Islet of Langerhans (tissue), 1 donor: ENCODE data around the gene SLC29A3.
"Not testable (repeated sequence)": the region's sequence is repeated elsewhere in the genome, so short reads cannot be mapped to it uniquely, and the experiment has no call there.

Experiments used
- FAIRE-seq: peaks from one replicate; lab custom pipeline; 2011; peaks lifted over from hg19 to GRCh38; lab: Jason Lieb, UNC

The SLC29A3 gene

DNA sequence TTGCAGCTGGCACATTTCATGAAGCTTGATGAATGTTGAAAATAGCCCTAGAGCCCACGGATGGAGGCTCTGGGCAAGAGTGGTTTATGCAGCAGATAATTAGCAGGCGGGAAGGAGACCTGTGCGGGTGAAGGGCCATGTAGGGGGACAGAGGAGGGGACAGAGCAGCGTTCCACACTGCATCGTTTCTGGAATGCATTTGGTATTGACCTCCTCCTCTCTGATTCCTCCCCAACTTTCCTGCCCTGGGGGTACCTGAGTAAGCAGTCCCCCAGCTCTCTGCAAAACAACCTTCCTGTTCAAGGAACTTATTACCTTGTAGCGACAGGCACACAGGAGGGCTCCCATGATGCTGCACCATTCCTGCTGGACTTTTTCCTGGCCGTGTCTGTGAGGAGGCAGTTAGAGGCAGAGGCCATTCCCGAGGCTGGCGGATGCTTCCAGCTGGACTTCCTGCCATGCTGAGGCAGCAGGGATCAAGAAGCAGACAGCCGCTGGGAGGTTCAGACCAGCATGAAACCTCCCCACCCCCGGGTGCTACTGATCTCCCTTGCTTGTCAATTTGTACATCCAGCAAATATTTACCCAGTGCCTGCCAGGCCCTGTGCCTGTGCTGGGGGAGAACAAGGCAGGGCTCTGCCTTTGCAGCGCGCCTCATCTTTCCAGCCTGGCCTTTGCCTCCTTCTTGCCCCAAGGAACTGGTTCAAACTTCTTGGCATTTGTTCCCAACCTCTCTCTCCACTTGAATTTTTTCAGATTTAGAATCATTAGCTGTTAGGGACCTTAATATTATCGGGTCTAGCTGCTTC lies 28.7 kb downstream of the SLC29A3 start:
- FAIRE-seq = no peak

DNA sequence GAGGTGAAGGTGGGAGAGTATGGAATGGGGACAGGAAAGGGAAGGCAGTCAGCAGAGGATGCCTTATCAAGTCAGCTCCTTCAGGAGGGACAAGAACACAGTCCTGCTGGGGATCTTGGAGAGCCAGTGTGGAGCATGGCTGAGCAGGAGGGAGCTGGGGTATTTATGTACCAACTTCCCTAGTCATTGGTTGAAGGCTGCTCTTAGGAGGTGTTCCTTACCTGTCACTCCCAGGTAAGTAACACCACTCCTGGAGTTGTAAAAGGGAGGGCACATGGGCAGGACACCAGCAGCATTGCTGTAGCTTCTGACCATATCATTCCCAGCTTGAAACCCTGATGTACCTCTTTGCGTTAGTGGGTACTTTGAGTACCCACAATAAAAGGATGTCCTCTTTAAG lies 29.8 kb downstream of the SLC29A3 start:
- FAIRE-seq = no peak

DNA sequence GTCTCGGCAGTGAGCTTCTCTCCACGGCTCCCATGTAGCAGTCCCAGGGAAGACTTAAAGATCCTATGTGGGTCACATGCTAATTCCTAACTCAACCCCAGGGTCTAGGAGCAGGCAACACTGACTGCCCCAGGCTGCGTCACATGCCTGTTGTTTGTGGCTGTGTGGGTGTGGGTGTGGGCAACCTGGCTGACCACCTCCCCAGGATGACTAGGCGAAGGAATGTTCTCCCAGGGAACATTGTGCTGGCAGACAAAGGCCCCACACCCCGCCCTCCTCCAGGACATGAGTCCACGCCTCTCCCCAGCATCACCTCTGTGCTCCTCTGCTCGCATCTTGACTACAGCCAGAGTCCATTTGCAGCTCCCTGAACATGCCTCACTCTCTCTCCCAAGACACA lies 30.3 kb downstream of the SLC29A3 start:
- FAIRE-seq = no peak

DNA sequence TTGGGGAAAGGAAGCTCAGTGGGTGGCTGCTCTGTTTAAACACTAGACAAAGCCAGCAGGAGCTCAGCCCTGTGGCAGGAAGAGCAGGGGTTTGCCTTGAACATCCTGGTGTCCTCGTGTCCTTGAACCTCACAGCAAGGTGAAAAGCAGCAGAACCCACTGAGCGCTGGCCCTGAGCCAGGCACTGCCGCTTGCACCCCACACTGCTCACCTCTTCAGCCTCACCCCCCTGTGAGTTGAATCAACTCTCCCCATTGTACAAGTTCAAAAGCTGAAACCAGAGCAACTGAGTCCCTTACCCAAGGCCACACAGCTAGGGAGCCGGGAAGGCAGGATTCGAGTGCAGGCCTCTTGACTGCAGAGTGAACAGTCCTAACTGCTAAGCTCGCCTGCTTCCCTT lies 32.0 kb downstream of the SLC29A3 start:
- no peak for FAIRE-seq

DNA sequence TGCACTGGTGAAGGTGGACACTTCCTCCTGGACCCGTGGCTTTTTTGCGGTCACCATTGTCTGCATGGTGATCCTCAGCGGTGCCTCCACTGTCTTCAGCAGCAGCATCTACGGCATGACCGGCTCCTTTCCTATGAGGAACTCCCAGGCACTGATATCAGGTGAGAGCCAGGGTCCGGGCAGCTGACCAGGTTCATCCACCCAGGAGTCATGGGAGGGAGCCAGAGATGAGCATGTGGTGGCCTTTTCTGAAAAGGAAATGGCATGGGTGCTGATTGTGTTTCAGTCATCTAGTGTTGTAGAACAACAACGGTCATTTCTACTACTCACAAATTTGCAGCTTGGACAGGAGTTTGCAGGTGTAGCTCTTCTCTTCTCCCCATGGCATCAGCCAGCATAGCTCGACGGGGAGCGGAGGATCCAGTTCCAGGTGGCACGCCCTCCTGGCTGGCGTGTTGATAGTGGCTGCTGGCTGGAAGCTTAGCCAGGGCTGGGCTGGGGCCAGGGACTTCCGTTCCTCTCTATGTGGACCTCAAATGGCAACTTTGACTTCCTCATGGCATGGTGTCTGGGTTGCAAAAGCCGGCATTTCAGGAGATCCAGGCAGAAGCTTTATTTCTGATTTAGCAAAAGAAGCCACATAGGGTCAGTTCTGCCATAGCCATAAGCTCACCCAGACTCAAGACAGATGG lies 32.7 kb downstream of the SLC29A3 start:
- no peak for FAIRE-seq

DNA sequence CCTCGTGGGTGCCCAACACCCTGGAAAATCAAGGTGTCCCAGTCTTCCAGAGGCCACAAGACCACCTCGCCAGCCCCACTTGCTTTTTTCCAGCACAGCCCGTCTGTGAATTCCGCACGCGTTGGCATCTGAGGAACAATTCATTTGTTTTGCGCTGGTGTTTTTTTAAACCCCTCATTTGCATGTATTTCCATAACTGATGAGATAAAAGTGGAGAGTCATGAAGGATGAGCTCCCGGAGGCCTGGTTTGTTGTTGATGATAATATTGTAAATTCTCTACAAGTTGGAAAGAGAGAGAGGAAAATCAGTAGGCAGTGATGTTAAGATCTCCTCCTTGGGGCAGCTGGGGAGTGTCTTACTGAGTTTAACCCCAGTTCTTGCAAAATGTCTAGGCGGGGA lies 34.6 kb downstream of the SLC29A3 start:
- FAIRE-seq = no peak

DNA sequence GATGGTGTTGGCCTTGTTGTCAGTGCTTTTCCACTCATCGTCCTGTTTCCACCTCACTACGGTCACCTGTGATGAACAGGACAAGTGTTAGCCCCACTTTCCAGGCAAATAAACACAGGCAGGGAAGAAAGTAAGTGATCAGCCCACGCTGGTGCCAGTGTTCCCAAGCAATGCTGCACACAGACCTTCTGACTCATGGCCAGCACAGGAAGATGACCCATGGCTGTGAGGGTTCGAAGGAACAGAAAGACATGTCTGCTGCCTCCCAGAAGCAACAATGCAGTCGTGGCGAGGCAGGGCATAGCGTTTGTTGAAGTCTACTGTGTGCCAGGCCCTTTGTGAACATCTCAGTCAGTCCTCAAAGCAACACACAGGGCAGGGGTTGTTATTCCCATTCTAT lies 35.7 kb downstream of the SLC29A3 start:
- FAIRE-seq = no peak

DNA sequence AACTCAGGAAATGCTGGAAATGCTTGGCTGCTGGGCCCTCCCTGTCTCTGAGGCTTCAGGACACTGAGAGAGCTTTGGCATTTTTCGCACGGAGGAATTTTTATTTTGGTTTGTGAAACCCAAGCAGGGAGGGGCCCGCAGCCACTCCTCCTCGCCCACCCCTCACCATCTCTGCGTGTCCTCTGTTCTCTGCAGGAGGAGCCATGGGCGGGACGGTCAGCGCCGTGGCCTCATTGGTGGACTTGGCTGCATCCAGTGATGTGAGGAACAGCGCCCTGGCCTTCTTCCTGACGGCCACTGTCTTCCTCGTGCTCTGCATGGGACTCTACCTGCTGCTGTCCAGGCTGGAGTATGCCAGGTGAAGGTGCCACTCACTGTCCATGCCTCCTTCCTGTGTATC lies 36.8 kb downstream of the SLC29A3 start:
- FAIRE-seq = no peak

DNA sequence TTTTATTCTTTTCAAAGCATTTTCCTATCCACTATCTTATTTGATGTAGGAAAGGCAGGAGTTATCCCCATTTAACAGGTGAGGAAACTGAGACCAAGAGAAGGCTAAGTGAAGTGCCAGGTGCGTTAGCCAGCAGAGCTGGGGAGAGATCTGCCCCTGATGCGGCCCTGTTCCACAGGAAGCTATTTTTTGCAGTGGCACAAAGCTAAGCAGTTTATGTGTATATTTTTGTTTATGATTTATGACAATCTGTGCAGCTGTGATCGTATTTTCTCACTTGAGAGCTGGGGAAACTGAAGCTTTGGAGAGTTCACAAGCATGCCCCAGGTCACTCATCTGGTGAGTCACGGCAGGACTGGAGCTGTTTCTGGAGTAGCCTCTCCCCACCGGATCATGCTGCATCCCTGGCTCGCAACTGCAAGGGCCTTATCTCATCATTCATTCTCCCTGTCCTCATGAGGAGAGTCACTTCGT lies 38.8 kb downstream of the SLC29A3 start:
- FAIRE-seq = no peak

DNA sequence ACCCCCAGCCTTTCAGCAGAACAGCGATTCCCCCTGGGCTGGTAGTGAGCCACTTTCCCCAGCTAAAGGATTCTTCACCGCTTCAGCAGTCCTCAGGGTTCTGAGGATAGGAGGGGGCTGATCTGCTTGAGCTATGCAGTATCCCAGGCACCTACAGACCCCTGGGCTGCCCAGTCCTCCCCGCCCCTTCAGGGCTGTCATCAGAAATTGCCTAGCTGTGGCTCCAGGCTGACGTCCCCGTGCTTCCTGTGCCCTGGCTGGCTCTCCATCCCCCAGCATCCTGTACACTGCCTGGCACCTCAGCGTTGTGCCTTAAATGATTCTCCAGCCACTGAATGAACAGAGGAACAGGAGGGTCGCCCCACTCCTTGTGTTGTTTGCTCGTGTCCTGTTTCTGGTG lies 39.2 kb downstream of the SLC29A3 start:
- no peak for FAIRE-seq

DNA sequence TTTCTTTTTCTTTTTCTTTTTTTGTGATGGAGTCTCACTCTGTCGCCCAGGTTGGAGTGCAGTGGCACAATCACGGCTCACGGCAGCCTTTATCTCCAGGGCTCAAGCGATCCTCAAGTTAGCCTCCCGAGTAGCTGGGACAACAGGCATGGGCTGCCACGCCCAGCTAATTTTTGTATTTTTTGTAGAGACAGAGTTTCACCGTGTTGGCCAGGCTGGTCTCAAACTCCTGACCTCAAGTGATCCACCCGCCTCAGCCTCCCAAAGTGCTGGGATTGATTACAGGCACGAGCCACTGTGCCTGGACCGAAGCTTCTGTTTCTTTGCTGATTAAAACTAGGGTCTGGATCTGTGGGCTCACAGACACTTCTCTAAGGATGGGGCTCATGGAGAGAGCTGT lies 39.8 kb downstream of the SLC29A3 start:
- FAIRE-seq = not testable (repeated sequence)

DNA sequence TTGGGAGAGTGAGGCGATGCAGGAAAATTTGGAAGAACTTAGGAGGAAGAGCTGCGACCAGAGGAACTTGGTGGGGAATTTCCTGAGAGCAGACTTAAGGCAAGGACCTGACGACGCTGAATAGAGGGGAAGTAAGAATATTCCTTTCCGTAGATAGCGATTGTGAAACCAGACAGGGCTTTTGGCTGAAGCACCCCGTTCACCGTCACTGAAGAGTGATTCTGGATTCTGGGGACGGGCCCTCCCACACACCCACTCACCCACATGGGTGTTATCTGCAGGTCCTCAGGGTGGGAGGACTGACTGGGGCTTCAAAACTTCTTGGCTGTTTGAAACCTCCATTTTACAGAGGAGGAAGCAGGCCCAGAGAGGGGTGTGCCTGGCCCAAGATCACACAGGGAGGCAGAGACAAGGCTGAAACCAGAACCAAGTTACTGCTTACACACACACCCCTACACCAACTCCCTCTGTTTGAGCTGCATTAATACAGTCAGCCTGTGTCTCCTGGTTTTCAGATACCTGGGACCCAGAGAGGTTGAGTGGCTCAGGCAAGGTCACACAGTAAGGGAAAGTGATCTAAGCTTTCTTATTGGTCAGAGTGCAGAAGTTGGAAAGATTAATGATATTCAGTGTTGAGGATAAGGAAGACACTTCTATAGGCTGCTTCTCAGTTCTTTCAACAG lies 40.4 kb downstream of the SLC29A3 start:
- FAIRE-seq = no peak

DNA sequence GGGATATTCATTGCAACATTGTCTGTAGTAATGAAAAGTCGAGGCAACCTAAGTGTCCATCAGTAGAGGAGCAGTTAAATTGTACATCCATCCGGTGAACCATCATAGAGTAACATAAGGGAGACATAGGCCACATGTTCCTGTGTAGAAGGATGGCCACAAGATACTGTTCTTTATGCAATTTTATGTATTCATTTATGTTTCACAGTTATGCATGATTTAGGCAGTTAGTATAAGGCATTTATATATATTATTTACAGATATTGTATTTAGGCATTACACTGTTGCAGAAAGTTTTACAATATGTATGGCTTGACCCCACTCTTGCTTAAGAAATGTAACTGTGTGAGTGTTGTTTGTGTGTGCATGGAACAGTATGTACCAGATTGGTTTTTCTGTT lies 41.7 kb downstream of the SLC29A3 start:
- FAIRE-seq = no peak

DNA sequence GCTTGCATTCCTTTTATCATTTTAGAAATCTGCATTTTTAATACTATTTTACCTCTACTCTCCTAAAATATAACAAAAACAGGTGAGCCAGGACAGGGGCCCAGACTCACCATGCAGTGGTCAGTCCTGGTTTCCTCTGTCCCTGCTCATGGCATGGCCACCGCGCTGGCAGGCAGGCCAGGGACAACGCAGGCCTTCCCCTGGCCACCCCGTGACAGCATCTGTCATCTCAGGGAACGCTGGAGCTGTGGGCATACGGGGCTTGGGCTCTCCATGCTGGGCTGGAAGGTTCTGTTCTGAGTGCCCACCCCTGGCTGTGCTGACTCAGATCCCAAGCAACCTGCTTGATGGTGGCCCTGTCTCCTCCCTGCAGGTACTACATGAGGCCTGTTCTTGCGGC lies 42.5 kb downstream of the SLC29A3 start:
- FAIRE-seq = no peak

DNA sequence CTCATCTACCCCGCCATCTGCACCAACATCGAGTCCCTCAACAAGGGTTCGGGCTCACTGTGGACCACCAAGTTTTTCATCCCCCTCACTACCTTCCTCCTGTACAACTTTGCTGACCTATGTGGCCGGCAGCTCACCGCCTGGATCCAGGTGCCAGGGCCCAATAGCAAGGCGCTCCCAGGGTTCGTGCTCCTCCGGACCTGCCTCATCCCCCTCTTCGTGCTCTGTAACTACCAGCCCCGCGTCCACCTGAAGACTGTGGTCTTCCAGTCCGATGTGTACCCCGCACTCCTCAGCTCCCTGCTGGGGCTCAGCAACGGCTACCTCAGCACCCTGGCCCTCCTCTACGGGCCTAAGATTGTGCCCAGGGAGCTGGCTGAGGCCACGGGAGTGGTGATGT lies 43.1 kb downstream of the SLC29A3 start:
- FAIRE-seq = no peak

DNA sequence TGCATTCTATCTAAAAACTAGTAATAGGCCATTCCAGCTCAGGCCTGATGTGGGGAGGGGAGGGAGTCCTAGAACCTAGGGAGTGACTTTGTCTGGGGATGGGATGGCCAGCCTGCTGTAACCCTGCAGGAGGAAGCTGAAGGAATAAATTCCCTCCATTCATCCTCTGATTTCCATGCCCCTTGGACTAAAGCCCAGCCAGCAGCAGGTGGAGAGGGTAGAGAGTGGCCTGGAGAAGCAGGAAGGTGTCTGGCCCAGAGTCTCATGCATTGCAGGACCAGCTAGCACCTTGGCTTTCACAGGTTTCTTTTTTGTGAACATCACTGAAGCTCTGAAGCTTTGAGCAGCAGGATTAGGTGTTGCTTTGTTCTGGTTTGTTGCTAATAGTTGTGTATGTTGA lies 44.9 kb downstream of the SLC29A3 start:
- FAIRE-seq = no peak

DNA sequence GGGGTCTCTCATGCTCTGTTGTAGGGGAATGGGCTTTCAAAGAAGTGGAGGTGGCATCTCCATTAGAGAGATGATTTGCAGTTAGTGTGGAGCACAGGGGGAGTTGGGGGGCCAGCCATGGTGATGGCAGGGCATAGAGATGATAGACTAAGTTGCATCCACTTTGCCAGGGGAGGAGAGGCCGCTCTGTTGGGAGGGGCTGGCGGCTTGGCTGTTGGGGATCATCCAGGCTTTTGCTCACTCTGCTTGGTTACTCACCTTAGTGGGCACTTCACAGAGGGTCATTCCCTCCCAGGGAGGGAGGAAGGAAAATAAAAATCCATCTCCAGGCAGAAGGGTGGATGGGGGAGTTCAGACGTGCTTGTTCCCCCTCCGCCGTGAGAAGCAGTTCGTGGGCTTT lies 46.3 kb downstream of the SLC29A3 start:
- FAIRE-seq = no peak

DNA sequence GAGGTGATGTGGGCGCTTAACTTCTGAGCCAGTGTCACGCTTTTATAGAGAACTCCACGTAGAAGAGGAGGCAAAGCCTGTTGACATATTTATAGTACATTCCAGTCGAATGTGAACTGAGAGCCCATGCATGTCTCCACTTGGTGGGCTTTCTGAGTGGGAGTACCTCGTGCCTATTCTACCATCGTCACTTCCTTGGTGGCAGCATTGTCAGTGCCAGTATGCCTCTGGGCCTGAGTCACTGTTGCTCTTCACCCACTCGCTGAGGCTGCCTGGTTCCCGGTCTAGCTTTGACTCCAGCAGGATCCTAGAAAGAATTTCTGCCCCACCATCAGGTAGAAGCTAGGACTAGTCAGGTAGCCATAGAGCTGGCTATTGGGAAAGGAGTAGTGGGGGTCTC lies 47.6 kb downstream of the SLC29A3 start:
- no peak for FAIRE-seq

DNA sequence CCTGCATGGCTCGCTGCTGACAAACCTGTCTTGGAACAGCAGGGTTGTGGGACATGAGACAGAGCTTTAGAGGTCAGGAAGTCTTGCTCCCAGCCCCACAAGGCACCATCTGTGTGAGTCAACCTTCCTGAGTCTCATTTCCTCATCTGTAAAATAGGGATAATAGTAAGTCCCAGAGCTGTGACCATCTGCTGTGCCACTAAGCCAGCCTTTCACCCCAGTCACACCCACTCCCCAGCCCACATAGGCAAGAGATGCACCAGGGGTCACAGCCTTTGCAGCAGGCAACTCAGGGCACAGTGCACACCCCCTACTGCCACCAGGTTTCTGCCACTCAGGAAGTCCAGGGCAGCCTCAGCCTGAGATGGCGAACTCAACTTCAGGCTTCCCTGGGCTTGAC lies 48.2 kb downstream of the SLC29A3 start:
- FAIRE-seq = no peak

DNA sequence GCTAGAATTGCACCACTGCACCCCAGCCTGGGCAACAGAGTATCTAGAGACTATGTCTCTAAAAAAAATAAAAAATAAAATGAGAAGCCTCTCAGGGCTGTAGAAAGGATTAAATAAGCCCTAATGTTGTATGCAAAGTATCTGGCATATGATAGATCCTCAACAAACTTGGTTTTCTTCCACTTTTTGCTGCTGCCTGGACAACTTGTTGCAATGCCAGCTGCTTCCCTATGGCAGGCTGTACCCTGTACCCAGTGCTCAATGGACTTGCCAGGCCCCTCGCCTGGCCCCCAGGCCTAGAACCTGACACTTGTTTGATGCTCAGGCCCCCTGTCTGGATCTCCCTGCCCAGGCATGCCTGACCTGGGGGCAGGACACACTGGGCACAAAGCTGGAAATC lies 49.1 kb downstream of the SLC29A3 start:
- no peak for FAIRE-seq

DNA sequence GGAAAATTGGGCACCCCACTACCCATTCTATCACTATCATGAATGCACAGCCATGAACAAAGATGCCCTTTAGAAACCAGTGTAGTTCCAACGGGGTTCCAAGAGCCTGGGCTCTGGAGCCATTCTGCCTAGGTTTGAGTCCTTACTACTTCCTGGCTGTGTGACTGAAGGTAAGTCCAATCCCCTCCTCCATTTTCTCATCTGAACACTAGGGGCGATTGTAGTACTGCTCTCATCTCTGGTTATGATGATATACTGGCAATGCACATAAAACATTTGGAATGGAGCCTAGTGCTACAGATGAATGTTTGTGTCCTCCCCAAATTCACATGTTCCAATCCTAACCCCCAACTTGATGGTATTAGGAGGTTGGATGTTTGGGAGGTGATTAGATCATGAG lies 49.6 kb downstream of the SLC29A3 start:
- no peak for FAIRE-seq

DNA sequence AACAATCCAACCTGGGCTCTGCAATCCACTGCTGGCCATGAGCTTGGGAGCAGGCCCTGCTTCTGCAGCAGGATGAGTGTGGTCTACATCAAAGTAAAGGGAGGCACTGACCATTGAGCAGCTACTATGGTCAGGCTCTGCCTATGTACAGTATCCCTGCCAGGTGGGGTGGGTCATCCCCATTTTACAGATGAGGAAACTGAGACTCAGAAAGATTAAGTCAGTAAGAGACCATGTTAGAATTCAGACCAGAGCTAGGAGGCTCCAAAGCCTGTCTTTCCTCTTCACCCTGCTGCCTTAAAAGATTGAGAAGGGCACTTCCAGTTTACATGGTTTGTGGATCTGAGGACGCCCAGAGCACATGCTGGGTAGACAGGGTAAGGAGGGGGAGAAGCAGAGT lies 50.5 kb downstream of the SLC29A3 start:
- FAIRE-seq = no peak

DNA sequence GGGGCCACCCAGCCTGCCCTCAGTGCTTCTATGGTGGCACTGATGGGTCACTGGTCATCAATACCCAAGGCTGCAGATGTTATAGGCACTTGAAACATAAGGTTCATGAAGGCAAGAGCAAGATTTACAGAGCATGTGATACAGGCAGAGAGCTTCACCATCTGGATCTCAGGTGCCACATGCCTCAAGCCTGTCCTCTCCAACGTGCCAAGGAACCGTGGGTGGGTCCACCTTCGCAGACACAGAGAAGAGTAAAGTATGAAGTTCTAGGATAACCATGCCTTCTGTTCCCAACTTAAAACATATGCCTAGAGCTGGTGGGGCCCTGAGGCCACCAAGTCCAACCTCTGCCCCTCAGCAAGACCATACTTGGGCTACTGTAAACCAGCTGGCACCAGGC lies 51.0 kb downstream of the SLC29A3 start:
- no peak for FAIRE-seq
